Limb (tissue), 2 donors: ENCODE measurements around the gene TMOD1.
"Not testable (repeated sequence)": the region's sequence is repeated elsewhere in the genome, so short reads cannot be mapped to it uniquely, and the experiment has no call there.

ENCODE experiments used
- DNase-seq, 2 donors: peaks; one replicate each; pipeline ENCODE4 v3.0.0-alpha.2; 2016; ENCODE audit errors: extremely low spot score in 2 of 2

Gene TMOD1

GRCh38 chr9:97594381-97594921 is 93.0 kb downstream of the TMOD1 start:
- DNase-seq, result no peak

- no peak for DNase-seq
Measured at GRCh38 chr9:97596906-97597305, 95.4 kb downstream of the TMOD1 start.

- DNase-seq, result peak; percentile 53 to 76
Measured at GRCh38 chr9:97598461-97599288, 97.2 kb downstream of the TMOD1 start.

GRCh38 chr9:97599314-97599846 is 97.9 kb downstream of the TMOD1 start:
- DNase-seq, result no peak

GRCh38 chr9:97600531-97601227 is 99.2 kb downstream of the TMOD1 start:
- DNase-seq, result no peak

- DNase-seq, result no peak
Measured at GRCh38 chr9:97601228-97601898, 99.9 kb downstream of the TMOD1 start.

GRCh38 chr9:97602430-97602829 is 101.0 kb downstream of the TMOD1 start:
- DNase-seq, result no peak

GRCh38 chr9:97604901-97605645 is 103.6 kb downstream of the TMOD1 start:
- DNase-seq, result no peak

GRCh38 chr9:97615439-97616072 is 114.1 kb downstream of the TMOD1 start:
- DNase-seq, result peak; percentile 55 to 70

GRCh38 chr9:97617939-97618416 is 116.5 kb downstream of the TMOD1 start:
- DNase-seq, result no peak

- not testable (repeated sequence) for DNase-seq
Measured at GRCh38 chr9:97620063-97620462, 118.6 kb downstream of the TMOD1 start.

GRCh38 chr9:97622483-97622882 is 121.0 kb downstream of the TMOD1 start:
- not testable (repeated sequence) for DNase-seq

GRCh38 chr9:97623946-97624345 is 122.5 kb downstream of the TMOD1 start:
- DNase-seq, result no peak

GRCh38 chr9:97625620-97626019 is 124.2 kb downstream of the TMOD1 start:
- DNase-seq, result no peak

- DNase-seq, result no peak
Measured at GRCh38 chr9:97627624-97628023, 126.2 kb downstream of the TMOD1 start.

- DNase-seq, result no peak
Measured at GRCh38 chr9:97628668-97629067, 127.2 kb downstream of the TMOD1 start.

GRCh38 chr9:97629156-97629555 is 127.7 kb downstream of the TMOD1 start:
- no peak for DNase-seq

- DNase-seq, result no peak
Measured at GRCh38 chr9:97630591-97630990, 129.1 kb downstream of the TMOD1 start.

- DNase-seq, result peak; percentile 79
Measured at GRCh38 chr9:97632248-97632984, 130.9 kb downstream of the TMOD1 start.
